DND-41 (cell line): Measurements from ENCODE around the gene CRY1.

Source experiments
- ATAC-seq: fragments of 200-7000 bp; cut with Tn5 transposase; 3 replicates; pipeline ENCODE4 v1.9.1; 2021; ENCODE audit warnings: low read depth; ENCODE audit not compliant: insufficient read depth
- DNase-seq: peaks from one replicate; pipeline ENCODE4 v3.0.0-alpha.2; 2020
- H2AFZ ChIP-seq: 2 replicates; pipeline ENCODE4 v1.6.0; 2012; ENCODE audit warnings: low read depth, low read length
- H3K27ac ChIP-seq: 2 replicates; pipeline ENCODE4 v1.5.1; 2012; ENCODE audit warnings: low read length, inconsistent platforms
- H3K27me3 ChIP-seq: fragments of 200-600 bp; sonication (generic); 2 replicates; pipeline ENCODE4 v1.6.0; 2012; ENCODE audit warnings: low read length, mild to moderate bottlenecking, inconsistent platforms; ENCODE audit not compliant: insufficient read depth, poor library complexity
- H3K36me3 ChIP-seq: 2 replicates; pipeline ENCODE4 v1.5.1; 2012; ENCODE audit warnings: low read length, inconsistent platforms; ENCODE audit not compliant: insufficient read depth
- H3K4me1 ChIP-seq: 2 replicates; pipeline ENCODE4 v1.5.1; 2012; ENCODE audit warnings: mild to moderate bottlenecking, low read length; ENCODE audit not compliant: insufficient read depth
- H3K4me2 ChIP-seq: 2 replicates; pipeline ENCODE4 v1.6.0; 2012; ENCODE audit warnings: mild to moderate bottlenecking, moderate library complexity, low read length, inconsistent platforms; ENCODE audit not compliant: insufficient read depth
- H3K4me3 ChIP-seq, 2 experiments: fragments of 200-600 bp in 1 of 2; shearing (Covaris generic) in 1 of 2; 2 replicates each; pipeline ENCODE4 v1.5.1; 2012 to 2016; ENCODE audit warnings: inconsistent platforms in 2 of 2, low read length in 2 of 2, mild to moderate bottlenecking in 2 of 2, low read depth in 1 of 2, moderate library complexity in 1 of 2
- H3K79me2 ChIP-seq: 2 replicates; pipeline ENCODE4 v1.6.0; 2012; ENCODE audit warnings: low read length, inconsistent platforms; ENCODE audit not compliant: insufficient read depth
- H3K9ac ChIP-seq: 2 replicates; pipeline ENCODE4 v1.6.0; 2012; ENCODE audit warnings: low read depth, mild to moderate bottlenecking, inconsistent platforms, low read length, moderate library complexity
- H3K9me3 ChIP-seq: 2 replicates; pipeline ENCODE4 v1.5.1; 2012; ENCODE audit warnings: low read length, moderate library complexity, mild to moderate bottlenecking, inconsistent platforms; ENCODE audit not compliant: insufficient read depth, severe bottlenecking
- H4K20me1 ChIP-seq: 2 replicates; pipeline ENCODE4 v1.6.0; 2012; ENCODE audit warnings: low read length; ENCODE audit not compliant: insufficient read depth
- CTCF ChIP-seq: IDR thresholded peaks from 2 replicates; pipeline ENCODE4 v1.5.1; 2012; ENCODE audit warnings: borderline replicate concordance, low read length, moderate library complexity, mild to moderate bottlenecking; ENCODE audit not compliant: poor library complexity, severe bottlenecking; ENCODE audit errors: extremely low read depth
- EZH2 ChIP-seq: IDR thresholded peaks from 3 replicates; pipeline ENCODE4 v1.6.1; 2012; ENCODE audit warnings: borderline replicate concordance, low read depth, mild to moderate bottlenecking, moderate library complexity, low read length, inconsistent platforms; ENCODE audit not compliant: severe bottlenecking

CRY1 gene

GRCh38 chr12:106941481-106942156 is 151.7 kb downstream of the CRY1 start:
- Histone ChIP-seq H3K4me1 (no peaks in the 10 kb centered on the region), H3K79me2 (no peaks in the 10 kb centered on the region), H4K20me1 (no peaks in the 10 kb centered on the region), H3K27ac (no peak overlapping the region), H3K9ac (no peak overlapping the region), H3K36me3 (no peaks in the 10 kb centered on the region), H3K27me3 (no peaks in the 10 kb centered on the region), H3K9me3 (peaks cover 17% of the 10 kb centered on the region), H3K4me2 (no peak overlapping the region), H3K4me3 (no peak overlapping the region), H2AFZ (no peak overlapping the region)
- ATAC-seq: no peak
- no peak for DNase-seq
- no peak for TF ChIP-seq EZH2
- no peak for TF ChIP-seq CTCF
